GM12878 (cell line): ENCODE results near the gene RAB24. TPM values are rescaled to one million over a fixed set of nuclear protein-coding genes. Genes with fewer than 3 reads are reported as not detected.

Experiments
- ATAC-seq: fragments of 200-7000 bp; cut with Tn5 transposase; 3 replicates; pipeline ENCODE4 v1.9.1; 2020; ENCODE audit warnings: mild to moderate bottlenecking, moderate library complexity
- BruUV-seq: library from RNA; stranded (reverse); fragments of 400-500 nt; replicated peaks from 2 replicates; lab custom pipeline; 2021; lab: Mats Ljungman, UMichigan
- CTCF ChIA-PET: fragments of 300-600 bp; sonication (Branson Sonifier 250); formaldehyde crosslinking; extraction: SDS; loops from one replicate; lab custom pipeline; 2021; ENCODE audit warnings: inconsistent platforms; lab: Yijun Ruan, JAX
- POLR2A ChIA-PET: fragments of 350-600 bp; formaldehyde crosslinking; extraction: SDS; loops from one replicate; lab custom pipeline; 2021; ENCODE audit warnings: inconsistent platforms; lab: Charles Lee
- RAD21 ChIA-PET: fragments of 300-600 bp; sonication (Branson Sonifier 250); formaldehyde crosslinking; loops from one replicate; lab custom pipeline; 2023; ENCODE audit warnings: antibody characterized with exemption; ENCODE audit not compliant: unreplicated experiment; lab: Charles Lee
- SMC1A ChIA-PET: fragments of 300-600 bp; sonication (Branson Sonifier 250); formaldehyde crosslinking; loops from one replicate; lab custom pipeline; 2023; ENCODE audit not compliant: unreplicated experiment, uncharacterized antibody; lab: Charles Lee
- DNase-seq: peaks from one replicate; pipeline ENCODE4 v3.0.0-alpha.2; 2011; ENCODE audit warnings: low read depth, low spot score
- FAIRE-seq: peaks from 3 replicates; lab custom pipeline; 2011; peaks lifted over from hg19 to GRCh38; lab: Jason Lieb, UNC
- H2AFZ ChIP-seq: 2 replicates; pipeline ENCODE4 v1.6.0; 2011; ENCODE audit warnings: low read depth, low read length, control low read depth; ENCODE audit not compliant: control insufficient read depth
- H3K27ac ChIP-seq: 2 replicates; pipeline ENCODE4 v1.5.1; 2011; ENCODE audit warnings: control low read depth; ENCODE audit not compliant: control insufficient read depth, insufficient read depth
- H3K27me3 ChIP-seq, 2 experiments: replicated peaks in 1 of 2; 2 replicates each; pipeline versions ENCODE4 v1.6.0 to v1.6.1; 2011; ENCODE audit warnings: low read length in 1 of 2; ENCODE audit not compliant: control insufficient read depth in 2 of 2, insufficient read depth in 2 of 2
- H3K36me3 ChIP-seq, 2 experiments: 2 replicates each; pipeline ENCODE4 v1.5.1; 2011; ENCODE audit warnings: low read length in 1 of 2; ENCODE audit not compliant: control insufficient read depth in 2 of 2, insufficient read depth in 2 of 2
- H3K4me1 ChIP-seq: 2 replicates; pipeline ENCODE4 v1.6.1; 2011; ENCODE audit warnings: mild to moderate bottlenecking, low read length, moderate library complexity, mixed read lengths; ENCODE audit not compliant: control insufficient read depth, insufficient read depth
- H3K4me2 ChIP-seq: 2 replicates; pipeline ENCODE4 v1.6.0; 2011; ENCODE audit warnings: control low read depth; ENCODE audit not compliant: control insufficient read depth, insufficient read depth
- H3K4me3 ChIP-seq: fragments of 200-600 bp; sonication (generic); 2 replicates; pipeline ENCODE4 v1.5.1; 2016
- H3K79me2 ChIP-seq: 2 replicates; pipeline ENCODE4 v1.6.0; 2011; ENCODE audit warnings: low read length; ENCODE audit not compliant: control insufficient read depth, insufficient read depth
- H3K9ac ChIP-seq: 2 replicates; pipeline ENCODE4 v1.8.0; 2011; ENCODE audit warnings: low read length, control low read depth, mixed read lengths; ENCODE audit not compliant: control insufficient read depth, insufficient read depth
- H3K9me3 ChIP-seq: replicated peaks from 3 replicates; pipeline ENCODE4 v1.5.1; 2011; ENCODE audit warnings: mild to moderate bottlenecking, low read length; ENCODE audit not compliant: control insufficient read depth, insufficient read depth
- H4K20me1 ChIP-seq: 2 replicates; pipeline ENCODE4 v1.6.0; 2011; ENCODE audit not compliant: control insufficient read depth, insufficient read depth
- ATF7 ChIP-seq: fragments of 450-650 bp; IDR thresholded peaks from 2 replicates; pipeline ENCODE4 v1.6.1; 2016; ENCODE audit warnings: low read depth, mild to moderate bottlenecking
- CEBPB ChIP-seq, 2 experiments: fragments of 150-350 bp in 1 of 2; IDR thresholded peaks; 2 replicates each; pipeline ENCODE4 v1.6.1; 2012 to 2014; ENCODE audit warnings: low read depth in 2 of 2, low read length in 2 of 2, borderline replicate concordance in 1 of 2, inconsistent platforms in 1 of 2
- PAX8 ChIP-seq: fragments of 450-650 bp; IDR thresholded peaks from 2 replicates; pipeline ENCODE4 v1.6.1; 2017; ENCODE audit warnings: mild to moderate bottlenecking, moderate library complexity
- RBBP5 ChIP-seq: fragments of 200-600 bp; sonication (generic); conservative IDR thresholded peaks from 2 replicates; pipeline ENCODE4 v1.6.1; 2016
- RFX5 ChIP-seq: IDR thresholded peaks from 2 replicates; pipeline ENCODE4 v1.6.1; 2011; ENCODE audit warnings: low read depth, low read length, improper control_type of control experiment
- WGBS: methylation state at CpG from one replicate; pipeline ENCODE4 v1.1.6; 2016; ENCODE audit warnings: low lambda C conversion rate; ENCODE audit not compliant: insufficient replicate concordance, insufficient coverage; ENCODE audit errors: missing lambda C conversion rate; 5-methylcytosine and 5-hydroxymethylcytosine counted together
- in situ Hi-C: fragments of 300-500 bp; cut with MboI; formaldehyde crosslinking; loops from 9 replicates; pipeline ENCODE4 v1.14.3; 2018; ENCODE audit warnings: mixed read lengths
- intact Hi-C: fragments of 100-400 bp; cut with micrococcal nuclease; formaldehyde crosslinking; loops from one replicate; pipeline ENCODE4 v1.14.2; 2022; ENCODE audit not compliant: unreplicated experiment
- polyA plus RNA-seq, 11 experiments: library from polyadenylated mRNA; depleted of rRNA in 4 of 11; unstranded in 6 of 11; stranded (reverse) in 5 of 11; fragments of >200 nt; fragmentation: Nextera tagmentation in 4 of 11; fragmentation: Illumina TruSeq in 1 of 11; extraction: Ambion mirVana in 4 of 11; extraction: Trizol in 1 of 11; gene quantifications; 1 replicate in 1 of 11; 2 replicates in 10 of 11; pipeline versions ENCODE4 v1.2.1 to v1.2.3, GENCODE V29; 2011 to 2016; ENCODE audit warnings: inconsistent platforms in 2 of 11, missing spikeins in 2 of 11, low read depth in 1 of 11
- total RNA-seq, 4 experiments: library from RNA; depleted of rRNA in 3 of 4; stranded (reverse); fragments of >200 nt in 3 of 4; fragmentation: Illumina TruSeq in 1 of 4; extraction: Trizol in 1 of 4; gene quantifications; 2 replicates each; pipeline versions ENCODE4 v1.2.1 to v1.2.3, GENCODE V29; 2013 to 2021
- TF ChIP-seq, protein P1 (sequence below), 3 experiments: IDR thresholded peaks in 2 of 3; conservative IDR thresholded peaks in 1 of 3; 2 replicates each; pipeline ENCODE4 v1.5.1; 2011; ENCODE audit warnings: low read depth in 3 of 3, low read length in 3 of 3, mild to moderate bottlenecking in 3 of 3, control low read depth in 2 of 3, moderate library complexity in 2 of 3, inconsistent platforms in 1 of 3, mixed read lengths in 1 of 3; ENCODE audit not compliant: control insufficient read depth in 2 of 3, insufficient read depth in 1 of 3; ENCODE audit errors: extremely low read depth in 1 of 3
- TF ChIP-seq, protein P2 (sequence below): IDR thresholded peaks from 2 replicates; pipeline ENCODE4 v1.6.1; 2012; ENCODE audit warnings: low read depth, low read length, improper control_type of control experiment
- TF ChIP-seq, protein P3 (sequence below): fragments of 450-650 bp; IDR thresholded peaks from 2 replicates; pipeline ENCODE4 v1.6.1; 2014; ENCODE audit warnings: mild to moderate bottlenecking
- TF ChIP-seq, protein P4 (sequence below): fragments of 450-650 bp; formaldehyde crosslinking; IDR thresholded peaks from 2 replicates; pipeline ENCODE4 v1.5.0; 2022; ENCODE audit warnings: mild to moderate bottlenecking, missing genetic modification characterization
- TF ChIP-seq, protein P5 (sequence below): IDR thresholded peaks from 2 replicates; pipeline ENCODE4 v1.6.1; 2011; ENCODE audit warnings: low read depth, mild to moderate bottlenecking, low read length, moderate library complexity, borderline replicate concordance; ENCODE audit errors: extremely low read depth

The RAB24 gene
- total and polyA plus RNA-seq, 10 of the 15 experiments (the other 5 are each of a cell fraction or from before 2014, with no cell fraction given): 8.0 to 44.4 (median 24.4) TPM

DNA sequence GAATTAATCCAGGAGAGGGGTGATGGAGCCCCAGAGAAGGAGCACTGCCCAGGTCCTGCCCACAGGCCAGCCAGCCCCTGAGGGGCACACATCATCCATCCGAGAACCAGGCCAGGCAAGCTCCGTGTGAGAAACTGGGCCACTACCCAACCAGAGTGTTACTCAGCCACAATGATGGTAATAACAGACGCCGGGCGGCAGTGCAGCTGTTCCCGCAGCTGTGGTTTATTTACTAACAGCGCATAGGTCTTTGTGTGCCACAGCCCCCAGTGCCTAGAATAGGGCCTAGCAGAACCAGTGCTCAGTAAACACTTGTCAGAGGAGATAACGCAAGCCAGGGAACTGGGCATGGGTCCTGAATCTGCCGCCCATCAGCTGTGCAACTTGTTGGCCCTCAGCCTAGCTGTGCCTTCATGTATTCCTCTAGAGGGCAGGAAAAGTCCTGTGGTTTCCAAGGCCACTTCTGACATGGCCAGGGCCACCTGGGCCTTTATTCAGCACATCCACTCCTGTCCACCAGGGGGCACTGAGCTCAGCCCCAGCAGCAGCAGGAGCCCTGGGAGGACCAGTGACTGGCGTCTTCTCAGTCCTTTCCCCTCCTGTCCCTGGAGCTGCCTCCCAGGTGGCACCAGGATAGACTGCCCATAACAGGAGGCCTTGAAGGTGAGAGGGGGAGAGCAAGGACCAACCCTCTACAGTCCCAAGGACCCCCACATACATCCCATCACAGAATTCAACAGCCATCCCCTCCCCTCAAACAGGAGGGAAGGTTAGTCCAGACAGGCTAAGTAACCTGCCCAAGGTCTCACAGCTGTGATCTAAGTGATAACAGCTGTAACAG, 6.1 kb upstream of the RAB24 start (continued):
- TF ChIP-seq, protein P1, sequence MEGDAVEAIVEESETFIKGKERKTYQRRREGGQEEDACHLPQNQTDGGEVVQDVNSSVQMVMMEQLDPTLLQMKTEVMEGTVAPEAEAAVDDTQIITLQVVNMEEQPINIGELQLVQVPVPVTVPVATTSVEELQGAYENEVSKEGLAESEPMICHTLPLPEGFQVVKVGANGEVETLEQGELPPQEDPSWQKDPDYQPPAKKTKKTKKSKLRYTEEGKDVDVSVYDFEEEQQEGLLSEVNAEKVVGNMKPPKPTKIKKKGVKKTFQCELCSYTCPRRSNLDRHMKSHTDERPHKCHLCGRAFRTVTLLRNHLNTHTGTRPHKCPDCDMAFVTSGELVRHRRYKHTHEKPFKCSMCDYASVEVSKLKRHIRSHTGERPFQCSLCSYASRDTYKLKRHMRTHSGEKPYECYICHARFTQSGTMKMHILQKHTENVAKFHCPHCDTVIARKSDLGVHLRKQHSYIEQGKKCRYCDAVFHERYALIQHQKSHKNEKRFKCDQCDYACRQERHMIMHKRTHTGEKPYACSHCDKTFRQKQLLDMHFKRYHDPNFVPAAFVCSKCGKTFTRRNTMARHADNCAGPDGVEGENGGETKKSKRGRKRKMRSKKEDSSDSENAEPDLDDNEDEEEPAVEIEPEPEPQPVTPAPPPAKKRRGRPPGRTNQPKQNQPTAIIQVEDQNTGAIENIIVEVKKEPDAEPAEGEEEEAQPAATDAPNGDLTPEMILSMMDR (IDR thresholded peaks at IDR 0.05 in 2 of 3, conservative IDR thresholded peaks at IDR 0.05 in 1 of 3; ENCODE audit: control insufficient read depth in 2 of 3, extremely low read depth in 1 of 3, insufficient read depth in 1 of 3, low read depth in 3 of 3, low read length in 3 of 3): peak; percentile 84 to 97 (median 91)
- TF ChIP-seq, protein P2, sequence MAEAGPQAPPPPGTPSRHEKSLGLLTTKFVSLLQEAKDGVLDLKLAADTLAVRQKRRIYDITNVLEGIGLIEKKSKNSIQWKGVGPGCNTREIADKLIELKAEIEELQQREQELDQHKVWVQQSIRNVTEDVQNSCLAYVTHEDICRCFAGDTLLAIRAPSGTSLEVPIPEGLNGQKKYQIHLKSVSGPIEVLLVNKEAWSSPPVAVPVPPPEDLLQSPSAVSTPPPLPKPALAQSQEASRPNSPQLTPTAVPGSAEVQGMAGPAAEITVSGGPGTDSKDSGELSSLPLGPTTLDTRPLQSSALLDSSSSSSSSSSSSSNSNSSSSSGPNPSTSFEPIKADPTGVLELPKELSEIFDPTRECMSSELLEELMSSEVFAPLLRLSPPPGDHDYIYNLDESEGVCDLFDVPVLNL: peak; percentile 32; the same call in 1 of the 2 replicates

DNA sequence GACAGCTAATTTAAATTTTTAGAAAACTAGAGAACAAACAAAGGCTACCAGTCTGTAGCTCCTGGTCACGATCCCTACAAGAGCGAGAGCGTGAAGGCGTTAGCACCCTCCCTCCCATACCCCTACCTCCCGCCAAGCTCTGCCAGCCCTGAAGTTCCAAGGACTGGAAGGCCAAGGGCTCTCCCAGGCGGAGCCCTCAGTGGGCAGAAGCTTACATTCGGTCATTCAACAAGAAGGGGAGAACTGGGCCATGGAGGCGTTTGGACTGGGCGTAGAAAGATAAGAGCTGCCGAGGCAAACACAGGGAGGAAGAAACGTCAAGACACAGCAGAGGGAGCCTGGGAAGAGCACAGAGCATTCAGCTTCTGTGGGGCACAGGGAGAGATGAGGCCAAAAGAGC, 5.2 kb upstream of the RAB24 start:
- Histone ChIP-seq H3K9ac (no peak overlapping the region), H3K27ac (no peak overlapping the region), H2AFZ (no peak overlapping the region), H3K9me3 (no peaks in the 10 kb centered on the region), H4K20me1 (no peaks in the 10 kb centered on the region), H3K27me3 (no peaks in the 10 kb centered on the region), H3K36me3 (peaks cover 7 to 16% of the 10 kb centered on the region in 2 experiments), H3K79me2 (peaks cover 30% of the 10 kb centered on the region), H3K4me1 (peaks cover 29% of the 10 kb centered on the region), H3K4me2 (no peak overlapping the region), H3K4me3 (no peak overlapping the region)
- intact Hi-C loops (loop anchor here (2.0 to 10.0 kb wide), 2 partner anchors 148 to 286 kb away; partner anchors contain the start of gene TMED9), in situ Hi-C loops (no loop called here)
- ChIA-PET CTCF (interaction anchor here (1.0 to 3.6 kb wide), 16 partner anchors 7 to 285 kb away, joined by 3 to 56 read pairs (median 13); partner anchors contain the start of gene PDLIM7), POLR2A (interaction anchor here (1.0 kb wide), 1 partner anchor 120 kb away, joined by 4 read pairs; no protein-coding TSS in a partner anchor), RAD21 (interaction anchor here (1.5 to 1.7 kb wide), 3 partner anchors 84 to 199 kb away, joined by 3 to 6 read pairs (median 4); no protein-coding TSS in a partner anchor), SMC1A (interaction anchor here (1.0 to 4.9 kb wide), 5 partner anchors 8 to 195 kb away, joined by 3 to 26 read pairs (median 10); partner anchors contain the start of gene LMAN2)
- DNase-seq (no peak), FAIRE-seq (no peak), ATAC-seq (no peak)
- no TSS peak for BruUV-seq
- 86% methylated on average over 11 of the region's 11 CpGs for WGBS
- TF ChIP-seq CEBPB (IDR thresholded peaks at IDR 0.05; ENCODE audit: borderline replicate concordance in 1 of 2, low read depth in 2 of 2, low read length in 2 of 2) (no peak), RBBP5 (no peak), RFX5 (no peak), ATF7 (no peak), PAX8 (no peak)
- TF ChIP-seq, protein P3, sequence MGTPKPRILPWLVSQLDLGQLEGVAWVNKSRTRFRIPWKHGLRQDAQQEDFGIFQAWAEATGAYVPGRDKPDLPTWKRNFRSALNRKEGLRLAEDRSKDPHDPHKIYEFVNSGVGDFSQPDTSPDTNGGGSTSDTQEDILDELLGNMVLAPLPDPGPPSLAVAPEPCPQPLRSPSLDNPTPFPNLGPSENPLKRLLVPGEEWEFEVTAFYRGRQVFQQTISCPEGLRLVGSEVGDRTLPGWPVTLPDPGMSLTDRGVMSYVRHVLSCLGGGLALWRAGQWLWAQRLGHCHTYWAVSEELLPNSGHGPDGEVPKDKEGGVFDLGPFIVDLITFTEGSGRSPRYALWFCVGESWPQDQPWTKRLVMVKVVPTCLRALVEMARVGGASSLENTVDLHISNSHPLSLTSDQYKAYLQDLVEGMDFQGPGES: no peak
- TF ChIP-seq, protein P4, sequence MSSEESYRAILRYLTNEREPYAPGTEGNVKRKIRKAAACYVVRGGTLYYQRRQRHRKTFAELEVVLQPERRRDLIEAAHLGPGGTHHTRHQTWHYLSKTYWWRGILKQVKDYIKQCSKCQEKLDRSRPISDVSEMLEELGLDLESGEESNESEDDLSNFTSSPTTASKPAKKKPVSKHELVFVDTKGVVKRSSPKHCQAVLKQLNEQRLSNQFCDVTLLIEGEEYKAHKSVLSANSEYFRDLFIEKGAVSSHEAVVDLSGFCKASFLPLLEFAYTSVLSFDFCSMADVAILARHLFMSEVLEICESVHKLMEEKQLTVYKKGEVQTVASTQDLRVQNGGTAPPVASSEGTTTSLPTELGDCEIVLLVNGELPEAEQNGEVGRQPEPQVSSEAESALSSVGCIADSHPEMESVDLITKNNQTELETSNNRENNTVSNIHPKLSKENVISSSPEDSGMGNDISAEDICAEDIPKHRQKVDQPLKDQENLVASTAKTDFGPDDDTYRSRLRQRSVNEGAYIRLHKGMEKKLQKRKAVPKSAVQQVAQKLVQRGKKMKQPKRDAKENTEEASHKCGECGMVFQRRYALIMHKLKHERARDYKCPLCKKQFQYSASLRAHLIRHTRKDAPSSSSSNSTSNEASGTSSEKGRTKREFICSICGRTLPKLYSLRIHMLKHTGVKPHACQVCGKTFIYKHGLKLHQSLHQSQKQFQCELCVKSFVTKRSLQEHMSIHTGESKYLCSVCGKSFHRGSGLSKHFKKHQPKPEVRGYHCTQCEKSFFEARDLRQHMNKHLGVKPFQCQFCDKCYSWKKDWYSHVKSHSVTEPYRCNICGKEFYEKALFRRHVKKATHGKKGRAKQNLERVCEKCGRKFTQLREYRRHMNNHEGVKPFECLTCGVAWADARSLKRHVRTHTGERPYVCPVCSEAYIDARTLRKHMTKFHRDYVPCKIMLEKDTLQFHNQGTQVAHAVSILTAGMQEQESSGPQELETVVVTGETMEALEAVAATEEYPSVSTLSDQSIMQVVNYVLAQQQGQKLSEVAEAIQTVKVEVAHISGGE (CRISPR knock-in tag): no peak
- TF ChIP-seq, protein P5, sequence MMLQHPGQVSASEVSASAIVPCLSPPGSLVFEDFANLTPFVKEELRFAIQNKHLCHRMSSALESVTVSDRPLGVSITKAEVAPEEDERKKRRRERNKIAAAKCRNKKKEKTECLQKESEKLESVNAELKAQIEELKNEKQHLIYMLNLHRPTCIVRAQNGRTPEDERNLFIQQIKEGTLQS: no peak
